Measurements from ENCODE around the gene TRHDE. TPM values are rescaled to one million over a fixed set of nuclear protein-coding genes. Genes with fewer than 3 reads are reported as not detected.

The TRHDE gene
- polyA plus RNA-seq, 1 experiment, result 17.1 TPM

- DNase-seq (ENCODE audit: low read depth), result no peak
- POLR2A ChIA-PET, result no interaction called here
- no peak overlapping the region for H3K4me3 ChIP-seq (ENCODE audit: low read depth, low read length)
- TF ChIP-seq CTCF (IDR thresholded peaks at IDR 0.05; ENCODE audit: insufficient read depth, low read depth, low read length), result no peak
- H3K36me3 ChIP-seq (ENCODE audit: control insufficient read depth, insufficient read depth, low read length), result no peaks in the 10 kb centered on the region
- no peaks in the 10 kb centered on the region for H3K27me3 ChIP-seq (ENCODE audit: control insufficient read depth, insufficient read depth, low read length)
- CTCF ChIA-PET, result interaction anchor here (1.2 kb wide), 1 partner anchor 13 kb away, joined by 3 read pairs; no protein-coding TSS in a partner anchor
These were observed 263.2 kb downstream of the TRHDE start for GRCh38 chr12:72535212-72535990.

DNA sequence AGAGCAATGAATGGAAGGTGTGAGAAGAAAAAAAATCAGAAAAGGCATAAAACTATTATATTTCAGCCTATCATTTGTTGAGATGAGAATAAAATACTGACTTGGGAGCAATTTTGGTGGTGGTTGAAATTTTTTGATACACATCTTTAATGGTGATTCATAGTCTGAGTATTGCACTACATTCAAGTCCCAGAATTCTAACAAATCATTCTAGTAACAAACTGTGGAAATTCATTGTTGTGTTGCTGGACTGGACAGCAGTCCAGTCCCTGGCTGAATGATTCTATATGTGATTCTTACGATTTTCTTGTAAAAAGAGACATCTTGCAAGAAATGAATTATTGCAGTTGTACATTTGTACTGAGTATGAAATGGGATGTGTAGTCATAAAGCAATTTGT lies 268.6 kb downstream of the TRHDE start:
- no peak for TF ChIP-seq CTCF (IDR thresholded peaks at IDR 0.05; ENCODE audit: insufficient read depth, low read depth, low read length)
- POLR2A ChIA-PET, result no interaction called here
- peak; percentile 22 for DNase-seq (ENCODE audit: low read depth)
- H3K27me3 ChIP-seq (ENCODE audit: control insufficient read depth, insufficient read depth, low read length), result no peaks in the 10 kb centered on the region
- H3K4me3 ChIP-seq (ENCODE audit: low read depth, low read length), result no peak overlapping the region
- no peaks in the 10 kb centered on the region for H3K36me3 ChIP-seq (ENCODE audit: control insufficient read depth, insufficient read depth, low read length)
- CTCF ChIA-PET, result no interaction called here

- H3K27me3 ChIP-seq (ENCODE audit: control insufficient read depth, insufficient read depth, low read length), result no peaks in the 10 kb centered on the region
- H3K36me3 ChIP-seq (ENCODE audit: control insufficient read depth, insufficient read depth, low read length), result no peaks in the 10 kb centered on the region
- TF ChIP-seq CTCF (IDR thresholded peaks at IDR 0.05; ENCODE audit: insufficient read depth, low read depth, low read length), result no peak
- ChIA-PET POLR2A (no interaction called here), CTCF (no interaction called here)
- H3K4me3 ChIP-seq (ENCODE audit: low read depth, low read length), result no peak overlapping the region
- DNase-seq (ENCODE audit: low read depth), result no peak
These were observed 271.8 kb downstream of the TRHDE start for GRCh38 chr12:72543777-72544467.

DNA sequence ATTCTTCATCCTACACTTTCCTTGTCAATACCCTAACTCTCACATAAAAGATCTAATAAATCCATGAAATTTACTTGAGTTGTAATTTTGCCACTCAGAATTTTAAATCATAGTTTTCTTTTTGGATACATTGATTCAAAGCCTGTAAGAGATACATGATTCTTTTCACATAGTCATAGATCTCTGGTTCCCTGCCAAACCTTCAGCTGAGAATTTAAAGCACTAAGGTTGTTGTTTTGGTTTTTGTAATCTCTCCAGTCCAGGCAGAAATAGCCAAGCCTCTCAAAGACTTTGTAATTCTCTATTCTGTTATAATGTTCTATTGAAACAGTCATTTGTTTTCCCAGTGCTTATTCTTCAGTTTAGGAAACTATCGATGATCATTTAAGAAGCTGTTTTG lies 273.9 kb downstream of the TRHDE start:
- POLR2A ChIA-PET, result no interaction called here
- TF ChIP-seq CTCF (IDR thresholded peaks at IDR 0.05; ENCODE audit: insufficient read depth, low read depth, low read length), result no peak

DNA sequence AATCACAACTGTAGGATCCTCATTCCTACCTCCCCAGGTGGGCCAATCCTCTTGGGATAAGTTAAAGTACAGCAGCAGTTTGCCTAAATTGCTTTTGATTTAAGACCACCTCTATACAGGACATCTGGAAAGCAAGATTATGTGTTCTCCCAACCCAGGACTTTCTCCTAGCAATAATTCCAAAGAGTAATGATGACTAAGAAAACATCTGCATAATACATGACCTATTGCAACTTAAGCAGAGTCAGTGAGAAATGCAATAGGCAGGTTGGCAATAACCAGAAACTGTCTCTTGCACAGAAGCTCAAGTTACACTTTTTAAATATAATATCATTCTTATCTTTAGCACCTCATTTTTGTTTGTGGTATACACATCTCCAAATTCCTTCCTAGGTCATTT lies 275.4 kb downstream of the TRHDE start:
- no peak for TF ChIP-seq CTCF (IDR thresholded peaks at IDR 0.05; ENCODE audit: insufficient read depth, low read depth, low read length)
- DNase-seq (ENCODE audit: low read depth), result peak; percentile 10
- H3K27me3 ChIP-seq (ENCODE audit: control insufficient read depth, insufficient read depth, low read length), result no peaks in the 10 kb centered on the region
- ChIA-PET POLR2A (interaction anchor here (0.5 kb wide), 1 partner anchor 240 kb away, joined by 3 read pairs; no protein-coding TSS in a partner anchor), CTCF (interaction anchor here (2.4 kb wide), 1 partner anchor 27 kb away, joined by 6 read pairs; no protein-coding TSS in a partner anchor)
- H3K4me3 ChIP-seq (ENCODE audit: low read depth, low read length), result no peak overlapping the region
- no peaks in the 10 kb centered on the region for H3K36me3 ChIP-seq (ENCODE audit: control insufficient read depth, insufficient read depth, low read length)

More for the DNA sequence above, 273.9 kb downstream of the TRHDE start:
- Histone ChIP-seq H3K27me3 (ENCODE audit: control insufficient read depth, insufficient read depth, low read length) (no peaks in the 10 kb centered on the region), H3K4me3 (ENCODE audit: low read depth, low read length) (no peak overlapping the region), H3K36me3 (ENCODE audit: control insufficient read depth, insufficient read depth, low read length) (no peaks in the 10 kb centered on the region)
- CTCF ChIA-PET, result interaction anchor here (2.4 kb wide), 1 partner anchor 25 kb away, joined by 6 read pairs; no protein-coding TSS in a partner anchor
- DNase-seq (ENCODE audit: low read depth), result no peak

Measured in BJ (cell line).